Lung (tissue), 12 donors: ENCODE measurements around the gene C1S. TPM values are rescaled to one million over a fixed set of nuclear protein-coding genes. Genes with fewer than 3 reads are reported as not detected.

Source experiments
- ATAC-seq: fragments of 200-7000 bp; cut with Tn5 transposase; one replicate; pipeline ENCODE4 v1.9.1; 2020; ENCODE audit warnings: moderate number of reproducible peaks; ENCODE audit not compliant: insufficient read depth, low FRiP score
- DNase-seq, 3 donors: peaks; one replicate each; pipeline ENCODE4 v3.0.0-alpha.2; 2013 to 2017
- H3K27ac ChIP-seq, 2 donors: one replicate each; pipeline ENCODE4 v1.5.1; 2013; ENCODE audit warnings: mild to moderate bottlenecking in 2 of 2, moderate library complexity in 2 of 2, control low read depth in 1 of 2, inconsistent platforms in 1 of 2, low read depth in 1 of 2, low read length in 1 of 2
- H3K27me3 ChIP-seq, 3 donors: one replicate each; pipeline ENCODE4 v1.5.1; 2013; ENCODE audit warnings: low read length in 2 of 3; ENCODE audit not compliant: control insufficient read depth in 3 of 3, insufficient read depth in 3 of 3
- H3K36me3 ChIP-seq, 4 donors: one replicate each; pipeline ENCODE4 v1.5.1; 2013; ENCODE audit warnings: low read length in 4 of 4, mild to moderate bottlenecking in 1 of 4, moderate library complexity in 1 of 4; ENCODE audit not compliant: control insufficient read depth in 4 of 4, insufficient read depth in 4 of 4
- H3K4me1 ChIP-seq, 5 donors: one replicate each; pipeline ENCODE4 v1.5.1; 2013; ENCODE audit warnings: low read length in 5 of 5, mild to moderate bottlenecking in 2 of 5, moderate library complexity in 1 of 5; ENCODE audit not compliant: control insufficient read depth in 5 of 5, insufficient read depth in 5 of 5
- H3K4me3 ChIP-seq: one replicate; pipeline ENCODE4 v1.5.1; 2013; ENCODE audit warnings: mild to moderate bottlenecking, control low read depth, moderate library complexity
- H3K9ac ChIP-seq, 2 donors: one replicate each; pipeline ENCODE4 v1.5.1; 2013; ENCODE audit warnings: low read length in 2 of 2, control low read depth in 1 of 2; ENCODE audit not compliant: insufficient read depth in 1 of 2
- H3K9me3 ChIP-seq, 4 donors: one replicate each; pipeline ENCODE4 v1.5.1; 2013; ENCODE audit warnings: low read length in 3 of 4, mild to moderate bottlenecking in 1 of 4, moderate library complexity in 1 of 4; ENCODE audit not compliant: control insufficient read depth in 4 of 4, insufficient read depth in 3 of 4
- WGBS, 2 donors: extraction: QIAGEN DNeasy Blood & Tissue Kit; methylation state at CpG; one replicate each; pipeline ENCODE4 v1.1.7; 2013; 5-methylcytosine and 5-hydroxymethylcytosine counted together
- polyA plus RNA-seq, 2 donors: library from polyadenylated mRNA; stranded (reverse); fragments of 200-250 nt; gene quantifications; one replicate each; pipeline ENCODE4 v1.2.1, GENCODE V29; 2013
- total RNA-seq, 2 donors: library from RNA; depleted of rRNA in 1 of 2; stranded (reverse); fragments of >200 nt in 1 of 2; gene quantifications; one replicate each; pipeline ENCODE4 v1.2.1, GENCODE V29; 2014 to 2021
- TF ChIP-seq, protein P1 (sequence below): IDR thresholded peaks from 2 replicates; pipeline ENCODE4 v1.5.1; 2012; ENCODE audit warnings: mild to moderate bottlenecking; ENCODE audit errors: control extremely low read depth, extremely low read depth
- donor health status: control.
- donor health status: control.
- donor health status: Bipolar disorder and iron deficiency.
- donor health status: healthy.
- donor health status: DM: yes; HTN: yes; CAD: no.

C1S gene
- total and polyA plus RNA-seq, 4 donors, result 148 to 291 (median 253) TPM

- TF ChIP-seq, protein P1, sequence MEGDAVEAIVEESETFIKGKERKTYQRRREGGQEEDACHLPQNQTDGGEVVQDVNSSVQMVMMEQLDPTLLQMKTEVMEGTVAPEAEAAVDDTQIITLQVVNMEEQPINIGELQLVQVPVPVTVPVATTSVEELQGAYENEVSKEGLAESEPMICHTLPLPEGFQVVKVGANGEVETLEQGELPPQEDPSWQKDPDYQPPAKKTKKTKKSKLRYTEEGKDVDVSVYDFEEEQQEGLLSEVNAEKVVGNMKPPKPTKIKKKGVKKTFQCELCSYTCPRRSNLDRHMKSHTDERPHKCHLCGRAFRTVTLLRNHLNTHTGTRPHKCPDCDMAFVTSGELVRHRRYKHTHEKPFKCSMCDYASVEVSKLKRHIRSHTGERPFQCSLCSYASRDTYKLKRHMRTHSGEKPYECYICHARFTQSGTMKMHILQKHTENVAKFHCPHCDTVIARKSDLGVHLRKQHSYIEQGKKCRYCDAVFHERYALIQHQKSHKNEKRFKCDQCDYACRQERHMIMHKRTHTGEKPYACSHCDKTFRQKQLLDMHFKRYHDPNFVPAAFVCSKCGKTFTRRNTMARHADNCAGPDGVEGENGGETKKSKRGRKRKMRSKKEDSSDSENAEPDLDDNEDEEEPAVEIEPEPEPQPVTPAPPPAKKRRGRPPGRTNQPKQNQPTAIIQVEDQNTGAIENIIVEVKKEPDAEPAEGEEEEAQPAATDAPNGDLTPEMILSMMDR, result no peak
- Histone ChIP-seq H3K4me3 (no peak overlapping the region), H3K27ac (no peak overlapping the region), H3K9ac (no peak overlapping the region), H3K9me3 (no peaks in the 10 kb centered on the region), H3K4me1 (peaks cover 0 to 12% (median 5%) of the 10 kb centered on the region in 5 donors), H3K36me3 (peaks cover 0 to 2% (median 0%) of the 10 kb centered on the region in 4 donors), H3K27me3 (no peaks in the 10 kb centered on the region)
- DNase-seq, result peak in 2 of 3 donors; percentile 48 to 50
- no peak for ATAC-seq
- WGBS, 2 donors, result 83 to 93% methylated on average over 4 of the region's 4 CpGs
Observed at GRCh38 chr12:7112041-7112440, 51.5 kb downstream of the C1S start.

DNA sequence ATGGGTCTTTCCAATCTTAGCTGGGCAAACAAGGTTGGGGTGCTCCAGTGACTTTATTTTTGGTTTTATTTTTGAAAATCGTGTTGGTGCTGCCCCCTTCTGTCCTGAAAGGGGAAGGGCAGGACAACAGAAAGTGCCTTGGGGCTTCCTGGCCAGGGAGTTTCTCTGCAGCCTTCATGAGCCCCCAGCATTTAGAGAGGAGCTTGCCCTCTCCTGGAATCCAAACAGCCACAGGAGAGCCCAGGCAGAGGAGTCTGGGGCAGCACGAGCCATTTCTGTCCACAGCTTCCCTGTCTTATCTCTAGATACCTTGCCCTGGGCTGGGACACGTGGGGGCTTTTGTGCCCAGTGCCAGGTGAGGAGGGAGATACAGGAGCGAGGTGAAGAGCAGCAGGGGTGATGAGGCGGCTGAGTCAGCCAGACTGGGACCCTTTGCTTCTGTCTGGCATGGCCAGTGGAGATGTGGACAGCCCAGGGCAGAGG is 52.9 kb downstream of the C1S start:
- Histone ChIP-seq H3K9me3 (no peaks in the 10 kb centered on the region), H3K27me3 (no peaks in the 10 kb centered on the region), H3K4me3 (no peak overlapping the region), H3K36me3 (peaks cover 0 to 2% (median 0%) of the 10 kb centered on the region in 4 donors), H3K27ac (no peak overlapping the region), H3K4me1 (peaks cover 0 to 8% (median 4%) of the 10 kb centered on the region in 5 donors), H3K9ac (no peak overlapping the region)
- TF ChIP-seq, protein P1, result peak; percentile 80
- ATAC-seq (no peak), DNase-seq (peak in 2 of 3 donors; percentile 62 to 65)
- 51 to 63% methylated on average over 5 of the region's 5 CpGs for WGBS, 2 donors

DNA sequence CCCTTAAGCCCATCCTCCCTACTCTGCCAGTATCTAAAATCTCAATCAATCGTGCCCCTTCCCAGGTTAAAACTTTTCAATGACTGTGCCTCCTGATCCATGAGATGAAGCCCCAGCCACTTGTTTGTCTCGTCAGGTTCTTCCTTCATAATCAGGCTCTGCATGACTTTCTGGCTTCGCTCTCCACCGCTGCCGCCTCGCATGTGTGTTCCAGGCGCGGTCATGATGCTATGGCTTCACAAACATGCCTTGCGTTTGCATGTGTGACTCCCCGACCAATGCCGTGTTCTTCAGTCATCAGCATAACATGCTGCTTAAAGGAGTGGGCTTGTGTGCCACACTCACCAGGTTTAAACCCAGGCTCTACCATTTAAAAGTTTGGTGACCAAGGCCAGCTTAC is 53.5 kb downstream of the C1S start:
- no peak overlapping the region for H3K4me3 ChIP-seq
- TF ChIP-seq, protein P1, result no peak
- whole genome bisulfite sequencing, 2 donors, result 91 to 96% methylated on average over 11 of the region's 11 CpGs
- no peaks in the 10 kb centered on the region for H3K9me3 ChIP-seq
- no peak overlapping the region for H3K9ac ChIP-seq
- H3K27me3 ChIP-seq, result no peaks in the 10 kb centered on the region
- no peak for DNase-seq
- peaks cover 0 to 2% (median 0%) of the 10 kb centered on the region in 4 donors for H3K36me3 ChIP-seq
- no peak overlapping the region for H3K27ac ChIP-seq
- no peak for ATAC-seq
- peaks cover 0 to 8% (median 4%) of the 10 kb centered on the region in 5 donors for H3K4me1 ChIP-seq

DNA sequence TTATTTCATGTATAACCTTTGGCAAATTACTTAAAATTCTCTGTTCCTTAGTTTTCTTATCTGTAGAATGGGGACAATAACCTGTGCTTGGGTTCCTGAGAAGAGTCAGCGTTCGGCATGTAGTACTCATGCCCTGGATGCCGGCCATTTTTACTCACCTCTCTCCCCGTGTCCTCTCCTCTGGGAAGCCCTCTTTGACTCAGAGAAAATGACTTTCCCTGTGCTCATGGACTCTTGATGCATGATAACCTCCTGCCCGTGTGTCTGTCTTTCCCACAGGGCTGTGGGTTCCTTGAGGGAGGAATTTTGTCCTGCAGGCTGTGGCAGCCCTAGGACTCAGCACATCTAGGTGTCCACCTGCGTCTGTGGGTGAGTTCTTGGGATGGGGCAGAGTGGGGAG is 54.3 kb downstream of the C1S start:
- Histone ChIP-seq H3K36me3 (peaks cover 0 to 2% (median 0%) of the 10 kb centered on the region in 4 donors), H3K27ac (no peak overlapping the region), H3K9me3 (no peaks in the 10 kb centered on the region), H3K4me3 (no peak overlapping the region), H3K27me3 (no peaks in the 10 kb centered on the region), H3K4me1 (peaks cover 0 to 2% (median 0%) of the 10 kb centered on the region in 5 donors), H3K9ac (no peak overlapping the region)
- DNase-seq (no peak), ATAC-seq (no peak)
- TF ChIP-seq, protein P1, result no peak
- WGBS, 2 donors, result 93 to 96% methylated on average over 6 of the region's 6 CpGs
